ENCODE results near the gene LCE3A. TPM values are rescaled to one million over a fixed set of nuclear protein-coding genes. Genes with fewer than 3 reads are reported as not detected.

The LCE3A gene
- total and polyA plus RNA-seq, 10 of the 15 experiments (the other 5 are each of a cell fraction or from before 2014, with no cell fraction given) = not detected

- BruUV-seq (replicated peaks) = no TSS peak
- Histone ChIP-seq H3K4me2 (ENCODE audit: control insufficient read depth, insufficient read depth) (no peak overlapping the region), H3K27me3 (replicated peaks in 1 of 2; ENCODE audit: control insufficient read depth in 2 of 2, insufficient read depth in 2 of 2, low read length in 1 of 2) (no peaks in the 10 kb centered on the region), H3K9ac (ENCODE audit: control insufficient read depth, insufficient read depth, low read length) (no peak overlapping the region), H3K36me3 (ENCODE audit: control insufficient read depth in 2 of 2, insufficient read depth in 2 of 2, low read length in 1 of 2) (no peaks in the 10 kb centered on the region), H3K27ac (ENCODE audit: control insufficient read depth, insufficient read depth) (no peak overlapping the region), H3K9me3 (replicated peaks; ENCODE audit: control insufficient read depth, insufficient read depth, low read length) (no peaks in the 10 kb centered on the region), H2AFZ (ENCODE audit: control insufficient read depth, low read depth, low read length) (no peak overlapping the region), H3K4me3 (no peak overlapping the region), H4K20me1 (ENCODE audit: control insufficient read depth, insufficient read depth) (no peaks in the 10 kb centered on the region), H3K79me2 (ENCODE audit: control insufficient read depth, insufficient read depth, low read length) (no peaks in the 10 kb centered on the region), H3K4me1 (ENCODE audit: control insufficient read depth, insufficient read depth, low read length) (no peaks in the 10 kb centered on the region)
- ATAC-seq (peak; percentile 41; the same call in 1 of the 3 replicates), DNase-seq (ENCODE audit: low read depth, low spot score) (no peak), FAIRE-seq (no peak)
- POLR2A ChIA-PET = no interaction called here
- WGBS (ENCODE audit: insufficient coverage, insufficient replicate concordance, low lambda C conversion rate, missing lambda C conversion rate) = 0% methylated on average over 1 of the region's 1 CpG
- SMC1A ChIA-PET (ENCODE audit: uncharacterized antibody, unreplicated experiment) = no interaction called here
- RAD21 ChIA-PET (ENCODE audit: unreplicated experiment) = no interaction called here
- TF ChIP-seq YBX1 (IDR thresholded peaks at IDR 0.05) (no peak), ZNF207 (IDR thresholded peaks at IDR 0.05; ENCODE audit: borderline replicate concordance) (no peak), POLR2AphosphoS2 (IDR thresholded peaks at IDR 0.05; ENCODE audit: low read depth, low read length) (no peak), RAD21 (IDR thresholded peaks at IDR 0.05; ENCODE audit: insufficient read depth, low read depth, low read length) (peak; percentile 18; the same call in 1 of the 2 replicates), RFX5 (IDR thresholded peaks at IDR 0.05; ENCODE audit: low read depth, low read length) (no peak), BHLHE40 (IDR thresholded peaks at IDR 0.05; ENCODE audit: borderline replicate concordance in 1 of 2, low read depth in 2 of 2, low read length in 1 of 2) (no peak), SMC3 (IDR thresholded peaks at IDR 0.05; ENCODE audit: borderline replicate concordance, low read length) (peak; percentile 34; the same call in 1 of the 2 replicates), CTCF (IDR thresholded peaks at IDR 0.05 in 2 of 3, conservative IDR thresholded peaks at IDR 0.05 in 1 of 3; ENCODE audit: control insufficient read depth in 2 of 3, extremely low read depth in 1 of 3, insufficient read depth in 1 of 3, low read depth in 3 of 3, low read length in 3 of 3) (peak; percentile 17 to 30 (median 26); a peak in 4 of 6 replicates)
- TF ChIP-seq, protein P1, sequence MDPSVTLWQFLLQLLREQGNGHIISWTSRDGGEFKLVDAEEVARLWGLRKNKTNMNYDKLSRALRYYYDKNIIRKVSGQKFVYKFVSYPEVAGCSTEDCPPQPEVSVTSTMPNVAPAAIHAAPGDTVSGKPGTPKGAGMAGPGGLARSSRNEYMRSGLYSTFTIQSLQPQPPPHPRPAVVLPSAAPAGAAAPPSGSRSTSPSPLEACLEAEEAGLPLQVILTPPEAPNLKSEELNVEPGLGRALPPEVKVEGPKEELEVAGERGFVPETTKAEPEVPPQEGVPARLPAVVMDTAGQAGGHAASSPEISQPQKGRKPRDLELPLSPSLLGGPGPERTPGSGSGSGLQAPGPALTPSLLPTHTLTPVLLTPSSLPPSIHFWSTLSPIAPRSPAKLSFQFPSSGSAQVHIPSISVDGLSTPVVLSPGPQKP (IDR thresholded peaks at IDR 0.05; ENCODE audit: low read depth, low read length) = no peak
- CTCF ChIA-PET = interaction anchor here (1.0 kb wide), 1 partner anchor 89 kb away, joined by 3 read pairs; no protein-coding TSS in a partner anchor
- in situ Hi-C loops (cut with MboI) = no loop called here
- intact Hi-C loops (cut with micrococcal nuclease; ENCODE audit: unreplicated experiment) = no loop called here
Observed at GRCh38 chr1:152585586-152585985, 37.3 kb downstream of the LCE3A start.
